ENCODE measurements around the gene ULK2.

- TF ChIP-seq CTCF (IDR thresholded peaks at IDR 0.05) = no peak
- TF ChIP-seq POLR2AphosphoS5 (IDR thresholded peaks at IDR 0.05; ENCODE audit: low read depth, low read length) = no peak
- no peak for TF ChIP-seq SIN3A (IDR thresholded peaks at IDR 0.05; ENCODE audit: borderline replicate concordance, insufficient read depth, low read depth, low read length)
- TF ChIP-seq TCF7L2 (IDR thresholded peaks at IDR 0.05; ENCODE audit: low read depth, low read length) = no peak
These were observed 128.2 kb downstream of the ULK2 start for GRCh38 chr17:19739241-19740201.

Measured in Panc1 (cell line).